Bronchial epithelial cell (primary cell): ENCODE results near the gene GNG7. TPM values are rescaled to one million over a fixed set of nuclear protein-coding genes. Genes with fewer than 3 reads are reported as not detected.
"Not testable (repeated sequence)": the region's sequence is repeated elsewhere in the genome, so short reads cannot be mapped to it uniquely, and the experiment has no call there.

Source experiments
- DNase-seq: peaks from one replicate; pipeline ENCODE4 v3.0.0-alpha.2; 2010; ENCODE audit warnings: low read depth
- FAIRE-seq: peaks from 2 replicates; lab custom pipeline; 2011; peaks lifted over from hg19 to GRCh38; lab: Jason Lieb, UNC
- H3K27me3 ChIP-seq: 2 replicates; pipeline ENCODE4 v1.5.1; 2011; ENCODE audit warnings: low read length; ENCODE audit not compliant: control insufficient read depth, insufficient read depth
- H3K36me3 ChIP-seq: 2 replicates; pipeline ENCODE4 v1.5.1; 2011; ENCODE audit warnings: low read length; ENCODE audit not compliant: control insufficient read depth, insufficient read depth
- H3K4me3 ChIP-seq: 2 replicates; pipeline ENCODE4 v1.5.1; 2011; ENCODE audit warnings: mild to moderate bottlenecking, low read depth, low read length, control low read depth
- total RNA-seq: library from RNA; depleted of rRNA; stranded (reverse); fragments of >200 nt; gene quantifications from 2 replicates; pipeline ENCODE4 v1.2.1, GENCODE V29; 2014
- TF ChIP-seq, protein P1 (sequence below): IDR thresholded peaks from 2 replicates; pipeline ENCODE4 v1.5.1; 2011; ENCODE audit warnings: mild to moderate bottlenecking, moderate library complexity, low read length, control low read depth, inconsistent platforms; ENCODE audit not compliant: insufficient read depth, severe bottlenecking

The GNG7 gene
- total RNA-seq, 1 donor from 2014 or later, result under 0.01 TPM

DNA sequence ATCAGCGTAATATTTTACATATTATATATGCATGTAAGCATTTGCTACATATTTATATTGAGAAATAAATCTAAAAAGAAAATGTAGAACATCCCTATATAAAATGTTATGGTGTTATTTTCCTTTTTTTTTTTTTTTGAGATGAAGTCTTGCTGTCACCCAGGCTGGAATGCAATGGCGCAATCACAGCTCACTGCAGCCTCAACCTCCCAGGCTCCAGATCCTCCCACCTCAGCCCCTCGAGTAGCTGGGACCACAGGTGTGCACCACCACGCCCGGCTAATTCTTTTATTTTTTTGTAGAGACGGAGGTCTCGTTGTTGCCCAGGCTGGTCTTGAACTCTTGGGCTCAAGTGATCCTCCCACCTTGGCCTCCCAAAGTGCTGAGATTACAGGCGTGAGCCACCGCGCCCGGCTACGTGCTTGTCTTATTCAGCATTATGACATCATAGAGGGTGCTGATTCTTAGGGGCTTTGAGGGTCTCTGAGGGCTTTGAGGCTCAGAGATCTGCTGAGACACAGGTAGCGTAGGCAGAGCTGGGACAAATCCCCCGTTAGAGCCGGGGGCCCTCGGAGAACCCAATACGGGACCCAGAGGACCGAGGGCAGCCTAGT is 124.7 kb downstream of the GNG7 start:
- FAIRE-seq, result no peak

DNA sequence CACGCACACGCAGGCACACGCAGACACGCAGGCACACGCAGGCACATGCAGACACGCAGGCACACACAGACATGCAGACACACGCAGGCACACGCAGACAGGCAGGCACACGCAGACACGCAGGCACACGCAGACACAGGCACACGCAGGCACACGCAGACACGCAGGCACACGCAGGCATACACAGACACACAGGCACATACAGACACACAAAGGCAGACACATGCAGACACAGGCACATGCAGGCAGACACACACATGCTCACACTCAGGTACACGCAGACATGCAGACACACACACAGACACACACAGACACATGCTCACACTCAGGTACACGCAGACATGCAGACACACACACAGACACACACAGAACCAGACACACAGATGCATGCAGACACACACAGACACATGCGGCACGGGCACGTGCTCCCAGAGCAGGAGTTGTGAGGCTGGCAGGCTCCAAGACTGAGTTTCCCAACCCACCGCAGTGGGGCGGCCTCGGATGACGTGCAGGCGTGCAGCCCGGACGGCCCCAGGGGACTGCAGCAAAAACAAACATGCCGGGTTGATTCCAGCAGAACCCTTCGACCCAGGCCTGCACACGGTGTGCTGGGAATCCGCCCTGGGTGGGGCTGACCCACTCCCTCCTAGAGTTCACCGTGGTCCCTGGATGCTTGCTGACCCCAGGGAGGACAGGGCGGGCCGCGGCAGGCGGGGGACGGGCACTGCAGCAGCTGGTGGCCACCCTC is 126.6 kb downstream of the GNG7 start:
- no peaks in the 10 kb centered on the region for H3K27me3 ChIP-seq
- no peaks in the 10 kb centered on the region for H3K36me3 ChIP-seq
- FAIRE-seq (no peak), DNase-seq (no peak)
- H3K4me3 ChIP-seq, result no peak overlapping the region
- TF ChIP-seq, protein P1, sequence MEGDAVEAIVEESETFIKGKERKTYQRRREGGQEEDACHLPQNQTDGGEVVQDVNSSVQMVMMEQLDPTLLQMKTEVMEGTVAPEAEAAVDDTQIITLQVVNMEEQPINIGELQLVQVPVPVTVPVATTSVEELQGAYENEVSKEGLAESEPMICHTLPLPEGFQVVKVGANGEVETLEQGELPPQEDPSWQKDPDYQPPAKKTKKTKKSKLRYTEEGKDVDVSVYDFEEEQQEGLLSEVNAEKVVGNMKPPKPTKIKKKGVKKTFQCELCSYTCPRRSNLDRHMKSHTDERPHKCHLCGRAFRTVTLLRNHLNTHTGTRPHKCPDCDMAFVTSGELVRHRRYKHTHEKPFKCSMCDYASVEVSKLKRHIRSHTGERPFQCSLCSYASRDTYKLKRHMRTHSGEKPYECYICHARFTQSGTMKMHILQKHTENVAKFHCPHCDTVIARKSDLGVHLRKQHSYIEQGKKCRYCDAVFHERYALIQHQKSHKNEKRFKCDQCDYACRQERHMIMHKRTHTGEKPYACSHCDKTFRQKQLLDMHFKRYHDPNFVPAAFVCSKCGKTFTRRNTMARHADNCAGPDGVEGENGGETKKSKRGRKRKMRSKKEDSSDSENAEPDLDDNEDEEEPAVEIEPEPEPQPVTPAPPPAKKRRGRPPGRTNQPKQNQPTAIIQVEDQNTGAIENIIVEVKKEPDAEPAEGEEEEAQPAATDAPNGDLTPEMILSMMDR, result no peak

More for the DNA sequence above, 124.7 kb downstream of the GNG7 start:
- Histone ChIP-seq H3K27me3 (no peaks in the 10 kb centered on the region), H3K36me3 (no peaks in the 10 kb centered on the region), H3K4me3 (no peak overlapping the region)
- TF ChIP-seq, protein P1, result no peak
- no peak for DNase-seq

DNA sequence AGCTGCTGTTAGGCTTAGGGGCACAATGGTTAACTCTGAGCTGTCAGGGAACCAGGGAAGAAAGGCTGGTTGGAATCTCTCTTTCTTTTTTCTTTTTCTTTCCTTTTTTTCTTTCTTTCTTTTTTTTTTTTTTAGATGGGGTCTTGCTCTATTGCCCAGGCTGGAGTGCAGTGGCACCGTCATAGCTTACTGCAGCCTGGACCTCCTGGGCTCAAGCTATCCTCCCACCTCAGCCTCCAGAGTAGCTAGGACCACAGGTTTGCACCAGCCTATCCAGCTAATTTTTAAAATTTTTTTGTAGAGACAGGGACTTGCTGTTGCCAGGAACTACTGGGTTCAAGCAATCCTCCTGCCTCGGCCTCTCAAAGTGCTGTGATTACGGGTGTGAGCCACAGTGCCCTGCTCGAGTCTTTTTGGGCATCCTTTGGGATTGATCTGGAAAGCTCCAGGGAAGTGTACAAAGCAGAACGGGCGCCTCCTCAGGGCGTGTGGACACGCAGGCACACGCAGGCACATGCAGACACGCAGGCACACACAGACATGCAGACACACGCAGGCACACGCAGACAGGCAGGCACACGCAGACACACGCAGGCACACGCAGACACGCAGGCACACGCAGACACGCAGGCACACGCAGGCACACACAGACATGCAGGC is 127.4 kb downstream of the GNG7 start:
- TF ChIP-seq, protein P1, result no peak
- Histone ChIP-seq H3K36me3 (no peaks in the 10 kb centered on the region), H3K27me3 (no peaks in the 10 kb centered on the region), H3K4me3 (no peak overlapping the region)
- FAIRE-seq, result no peak
- DNase-seq, result no peak

DNA sequence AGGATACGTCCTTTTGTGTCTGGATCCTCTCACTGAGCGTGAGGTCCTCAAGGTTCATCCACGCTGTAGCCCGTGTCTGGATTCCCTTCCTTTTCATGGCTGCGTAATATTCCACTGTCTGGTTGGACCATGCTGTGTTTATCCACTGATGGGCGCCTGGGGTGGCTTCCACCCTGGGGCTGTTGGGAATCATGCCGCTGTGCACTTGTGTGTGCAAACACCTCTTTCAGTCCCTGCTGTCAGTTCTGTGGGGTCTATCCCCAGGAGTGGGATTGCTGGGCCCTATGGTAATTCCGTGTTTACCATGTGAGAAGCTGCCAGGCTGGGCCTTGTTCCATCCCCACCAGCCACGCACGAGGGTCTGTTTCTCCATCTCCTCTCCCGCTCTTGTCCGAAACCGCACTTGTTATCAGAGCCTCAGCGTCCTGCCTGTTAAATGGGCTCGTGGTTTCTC is 128.0 kb downstream of the GNG7 start:
- Histone ChIP-seq H3K36me3 (no peaks in the 10 kb centered on the region), H3K4me3 (no peak overlapping the region), H3K27me3 (no peaks in the 10 kb centered on the region)
- DNase-seq (no peak), FAIRE-seq (no peak)
- TF ChIP-seq, protein P1, result no peak

DNA sequence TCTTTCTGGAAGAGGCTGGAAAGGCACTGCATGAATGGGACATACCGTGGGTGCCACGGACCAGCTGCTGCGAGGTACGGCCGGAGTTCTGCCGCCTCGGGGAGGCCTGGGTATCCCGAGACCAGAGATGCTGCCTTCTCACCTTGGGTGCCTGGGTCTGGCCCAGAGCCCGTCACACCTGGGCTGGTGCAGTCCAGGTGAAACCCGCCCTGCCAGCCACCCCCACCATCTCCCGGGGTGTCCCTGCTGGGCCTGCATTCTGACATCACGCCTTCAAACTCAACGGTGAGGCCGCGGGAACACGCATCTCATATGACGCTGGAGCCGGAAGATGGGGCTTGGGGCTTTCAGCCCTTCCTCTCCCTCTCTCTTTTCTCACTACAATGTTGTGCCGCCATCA is 128.6 kb downstream of the GNG7 start:
- TF ChIP-seq, protein P1, result no peak
- no peak overlapping the region for H3K4me3 ChIP-seq
- H3K36me3 ChIP-seq, result no peaks in the 10 kb centered on the region
- FAIRE-seq (no peak), DNase-seq (no peak)
- H3K27me3 ChIP-seq, result no peaks in the 10 kb centered on the region

DNA sequence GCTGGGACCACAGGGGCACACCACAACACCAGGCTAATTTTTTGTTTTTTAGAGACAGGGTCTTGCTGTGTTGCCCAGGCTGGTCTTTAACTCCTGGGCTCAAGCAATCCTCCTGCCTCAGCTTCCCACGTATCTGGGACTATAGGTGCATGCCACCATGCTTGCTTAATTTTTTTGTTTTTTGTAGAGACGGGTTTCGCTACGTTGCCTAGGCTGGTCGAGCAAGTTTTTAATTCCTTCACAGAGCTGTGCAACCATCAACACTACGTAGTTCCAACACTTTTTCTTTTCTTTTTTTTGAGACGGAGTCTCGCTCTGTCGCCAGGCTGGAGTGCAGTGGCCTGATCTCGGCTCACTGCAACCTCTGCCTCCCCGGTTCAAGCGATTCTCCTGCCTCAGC is 130.3 kb downstream of the GNG7 start:
- DNase-seq, FAIRE-seq, H3K36me3 ChIP-seq, H3K27me3 ChIP-seq, H3K4me3 ChIP-seq: not testable (repeated sequence)
